Right ventricle myocardium inferior (tissue), 1 donor: ENCODE results near the gene EFNA5. TPM values are rescaled to one million over a fixed set of nuclear protein-coding genes. Genes with fewer than 3 reads are reported as not detected.
"Not testable (repeated sequence)": the region's sequence is repeated elsewhere in the genome, so short reads cannot be mapped to it uniquely, and the experiment has no call there.

Experiments used
- ATAC-seq: fragments of 200-7000 bp; cut with Tn5 transposase; one replicate; pipeline ENCODE4 v1.9.1; 2020; ENCODE audit warnings: mild to moderate bottlenecking, moderate library complexity
- DNase-seq: peaks from one replicate; pipeline ENCODE4 v3.0.0; 2021; ENCODE audit errors: missing footprints
- intact Hi-C: fragments of 100-400 bp; cut with DNase I; formaldehyde crosslinking; loops from one replicate; pipeline ENCODE4 v1.11.0; 2022
- total RNA-seq: library from RNA; stranded (reverse); fragmentation: NEBNext Ultra II Directional; extraction: Animal tissue kit (Norgen Biotek cat#: 25700); gene quantifications from one replicate; pipeline ENCODE4 v1.2.1, GENCODE V29; 2021
- donor health status: DM: no; HTN: yes; CAD: no; lungs with severe emphysema.

EFNA5 gene
- total RNA-seq, 1 donor from 2014 or later, result 28.5 TPM

- no peak for ATAC-seq
- DNase-seq, result no peak
- intact Hi-C loops, result no loop called here
Measured at GRCh38 chr5:107363768-107364167, 307.0 kb downstream of the EFNA5 start.

- DNase-seq, result no peak
- ATAC-seq, result peak; percentile 31
- intact Hi-C loops, result no loop called here
Measured at GRCh38 chr5:107361945-107362344, 308.8 kb downstream of the EFNA5 start.

GRCh38 chr5:107359916-107360234, 310.9 kb downstream of the EFNA5 start:
- no peak for ATAC-seq
- DNase-seq, result no peak
- intact Hi-C loops, result no loop called here

GRCh38 chr5:107359033-107359915, 311.5 kb downstream of the EFNA5 start:
- no peak for ATAC-seq
- intact Hi-C loops, result no loop called here
- no peak for DNase-seq

- ATAC-seq (no peak), DNase-seq (no peak)
- intact Hi-C loops, result no loop called here
Measured at GRCh38 chr5:107356891-107357290, 313.8 kb downstream of the EFNA5 start.

GRCh38 chr5:107352576-107352975, 318.2 kb downstream of the EFNA5 start:
- no peak for ATAC-seq
- intact Hi-C loops, result no loop called here
- DNase-seq, result no peak

GRCh38 chr5:107346580-107346979, 324.2 kb downstream of the EFNA5 start:
- intact Hi-C loops, ATAC-seq, DNase-seq: not testable (repeated sequence)

- ATAC-seq (no peak), DNase-seq (no peak)
- intact Hi-C loops, result no loop called here
Measured at GRCh38 chr5:107342371-107342770, 328.4 kb downstream of the EFNA5 start.

- no peak for DNase-seq
- intact Hi-C loops, result no loop called here
- ATAC-seq, result no peak
Measured at GRCh38 chr5:107341376-107342084, 329.2 kb downstream of the EFNA5 start.

- ATAC-seq (no peak), DNase-seq (no peak)
- intact Hi-C loops, result no loop called here
Measured at GRCh38 chr5:107340631-107341030, 330.1 kb downstream of the EFNA5 start.

- DNase-seq (no peak), ATAC-seq (no peak)
- intact Hi-C loops, result no loop called here
Measured at GRCh38 chr5:107338335-107338734, 332.4 kb downstream of the EFNA5 start.

- DNase-seq, result no peak
- ATAC-seq, result no peak
- intact Hi-C loops, result no loop called here
Measured at GRCh38 chr5:107337281-107337680, 333.5 kb downstream of the EFNA5 start.

GRCh38 chr5:107331882-107332281, 338.9 kb downstream of the EFNA5 start:
- intact Hi-C loops, result no loop called here
- no peak for DNase-seq
- no peak for ATAC-seq

- intact Hi-C loops, result no loop called here
- DNase-seq, result no peak
- ATAC-seq, result no peak
Measured at GRCh38 chr5:107331312-107331711, 339.4 kb downstream of the EFNA5 start.

GRCh38 chr5:107330903-107331302, 339.8 kb downstream of the EFNA5 start:
- intact Hi-C loops, result no loop called here
- DNase-seq (no peak), ATAC-seq (no peak)

GRCh38 chr5:107329850-107330249, 340.9 kb downstream of the EFNA5 start:
- no peak for DNase-seq
- intact Hi-C loops, result no loop called here
- no peak for ATAC-seq
